Thyroid gland (tissue), 4 donors: ENCODE results near the gene SYNPO2. TPM values are rescaled to one million over a fixed set of nuclear protein-coding genes. Genes with fewer than 3 reads are reported as not detected.

Source experiments
- DNase-seq, 2 donors: peaks; one replicate each; pipeline ENCODE4 v3.0.0-alpha.2; 2019
- H3K27ac ChIP-seq, 3 donors: fragments of 200-600 bp; sonication (generic); 1 replicate in 2 of 3; 2 replicates in 1 of 3; pipeline ENCODE4 v1.5.1; 2016 to 2019; ENCODE audit warnings: mild to moderate bottlenecking in 1 of 3, moderate library complexity in 1 of 3
- H3K27me3 ChIP-seq: fragments of 200-600 bp; sonication (generic); one replicate; pipeline ENCODE4 v1.5.1; 2019
- H3K36me3 ChIP-seq, 2 donors: fragments of 200-600 bp; sonication (generic); one replicate each; pipeline ENCODE4 v1.5.1; 2016 to 2019
- H3K4me1 ChIP-seq, 2 donors: fragments of 200-600 bp; sonication (generic); one replicate each; pipeline ENCODE4 v1.5.1; 2017 to 2019
- H3K4me3 ChIP-seq, 3 donors: fragments of 200-600 bp; sonication (generic); replicated peaks in 1 of 3; 1 replicate in 2 of 3; 2 replicates in 1 of 3; pipeline ENCODE4 v1.5.1; 2016; ENCODE audit warnings: mild to moderate bottlenecking in 1 of 3
- H3K9me3 ChIP-seq: fragments of 200-600 bp; sonication (generic); one replicate; pipeline ENCODE4 v1.5.1; 2017
- CTCF ChIP-seq, 6 experiments: fragments of 200-600 bp in 3 of 6; fragments of 450-650 bp in 3 of 6; sonication (generic) in 3 of 6; IDR thresholded peaks; one replicate each; pipeline ENCODE4 v1.5.1; 2016 to 2019; ENCODE audit warnings: antibody characterized with exemption in 6 of 6, mild to moderate bottlenecking in 2 of 6, inconsistent platforms in 1 of 6, moderate library complexity in 1 of 6
- POLR2A ChIP-seq, 2 donors: fragments of 450-650 bp; IDR thresholded peaks; one replicate each; pipeline ENCODE4 v1.6.1; 2017; ENCODE audit warnings: antibody characterized with exemption in 2 of 2, mild to moderate bottlenecking in 2 of 2, moderate library complexity in 1 of 2
- WGBS, 2 donors: methylation state at CpG; one replicate each; pipeline ENCODE4 v1.1.5; 2017; 5-methylcytosine and 5-hydroxymethylcytosine counted together
- intact Hi-C: fragments of 100-400 bp; cut with DNase I; formaldehyde crosslinking; loops from one replicate; pipeline ENCODE4 v1.15.1; 2023
- total RNA-seq, 4 donors: library from RNA; depleted of rRNA; stranded (reverse); fragments of >200 nt; gene quantifications; one replicate each; pipeline ENCODE4 v1.2.3, GENCODE V29; 2016

The SYNPO2 gene
- total RNA-seq, 4 donors from 2014 or later, result 11.4 to 37.8 (median 23.8) TPM

GRCh38 chr4:118985170-118986000 is 96.7 kb downstream of the SYNPO2 start:
- intact Hi-C loops, result loop anchor here (10.0 kb wide), 1 partner anchor 309 kb away; no protein-coding TSS in a partner anchor
- Histone ChIP-seq H3K4me3 (no peak overlapping the region), H3K36me3 (no peaks in the 10 kb centered on the region), H3K27me3 (no peaks in the 10 kb centered on the region), H3K27ac (no peak overlapping the region), H3K4me1 (peaks cover 25 to 26% of the 10 kb centered on the region in 2 donors), H3K9me3 (no peaks in the 10 kb centered on the region)
- DNase-seq, result no peak
- TF ChIP-seq CTCF (IDR thresholded peaks at IDR 0.05) (no peak), POLR2A (IDR thresholded peaks at IDR 0.05) (no peak)
- WGBS, 2 donors, result 93 to 98% methylated on average over 5 of the region's 5 CpGs

GRCh38 chr4:118987959-118988634 is 99.4 kb downstream of the SYNPO2 start:
- Histone ChIP-seq H3K4me1 (peaks cover 17 to 18% of the 10 kb centered on the region in 2 donors), H3K9me3 (no peaks in the 10 kb centered on the region), H3K27ac (peak overlapping the region in 2 of 3 donors; percentile 26 to 54), H3K27me3 (no peaks in the 10 kb centered on the region), H3K36me3 (no peaks in the 10 kb centered on the region), H3K4me3 (no peak overlapping the region)
- DNase-seq, result no peak
- intact Hi-C loops, result loop anchor here (10.0 kb wide), 1 partner anchor 307 kb away; no protein-coding TSS in a partner anchor
- WGBS, 2 donors, result 68 to 70% methylated on average over 1 of the region's 1 CpG
- TF ChIP-seq POLR2A (IDR thresholded peaks at IDR 0.05), result no peak
- TF ChIP-seq CTCF (IDR thresholded peaks at IDR 0.05), result no peak

- Histone ChIP-seq H3K36me3 (no peaks in the 10 kb centered on the region), H3K4me1 (peaks cover 14 to 18% of the 10 kb centered on the region in 2 donors), H3K4me3 (no peak overlapping the region), H3K27me3 (no peaks in the 10 kb centered on the region), H3K9me3 (no peaks in the 10 kb centered on the region), H3K27ac (peak overlapping the region; percentile 5 to 54 (median 26))
- no peak for DNase-seq
- intact Hi-C loops, result loop anchor here (10.0 kb wide), 1 partner anchor 306 kb away; no protein-coding TSS in a partner anchor
- WGBS, 2 donors, result 48 to 87% methylated on average over 4 of the region's 4 CpGs
- no peak for TF ChIP-seq POLR2A (IDR thresholded peaks at IDR 0.05)
- no peak for TF ChIP-seq CTCF (IDR thresholded peaks at IDR 0.05)
These were observed 100.0 kb downstream of the SYNPO2 start for GRCh38 chr4:118988635-118988972.

GRCh38 chr4:118989098-118990080 is 100.7 kb downstream of the SYNPO2 start:
- Histone ChIP-seq H3K4me3 (no peak overlapping the region), H3K4me1 (peaks cover 8 to 13% of the 10 kb centered on the region in 2 donors), H3K27me3 (no peaks in the 10 kb centered on the region), H3K27ac (peak overlapping the region; percentile 5 to 54 (median 26)), H3K9me3 (no peaks in the 10 kb centered on the region), H3K36me3 (no peaks in the 10 kb centered on the region)
- 87 to 88% methylated on average over 7 of the region's 7 CpGs for WGBS, 2 donors
- TF ChIP-seq CTCF (IDR thresholded peaks at IDR 0.05) (no peak), POLR2A (IDR thresholded peaks at IDR 0.05) (no peak)
- intact Hi-C loops, result loop anchor here (10.0 kb wide), 1 partner anchor 305 kb away; no protein-coding TSS in a partner anchor
- no peak for DNase-seq
